HG02884 (cell line): ENCODE results near the gene DENND1A.

Source experiments
- ATAC-seq: cut with Tn5 transposase; IDR thresholded peaks from one replicate; pipeline ENCODE4 v1.9.1; 2021; ENCODE audit warnings: mild to moderate bottlenecking, moderate library complexity; ENCODE audit not compliant: unreplicated experiment

The DENND1A gene

DNA sequence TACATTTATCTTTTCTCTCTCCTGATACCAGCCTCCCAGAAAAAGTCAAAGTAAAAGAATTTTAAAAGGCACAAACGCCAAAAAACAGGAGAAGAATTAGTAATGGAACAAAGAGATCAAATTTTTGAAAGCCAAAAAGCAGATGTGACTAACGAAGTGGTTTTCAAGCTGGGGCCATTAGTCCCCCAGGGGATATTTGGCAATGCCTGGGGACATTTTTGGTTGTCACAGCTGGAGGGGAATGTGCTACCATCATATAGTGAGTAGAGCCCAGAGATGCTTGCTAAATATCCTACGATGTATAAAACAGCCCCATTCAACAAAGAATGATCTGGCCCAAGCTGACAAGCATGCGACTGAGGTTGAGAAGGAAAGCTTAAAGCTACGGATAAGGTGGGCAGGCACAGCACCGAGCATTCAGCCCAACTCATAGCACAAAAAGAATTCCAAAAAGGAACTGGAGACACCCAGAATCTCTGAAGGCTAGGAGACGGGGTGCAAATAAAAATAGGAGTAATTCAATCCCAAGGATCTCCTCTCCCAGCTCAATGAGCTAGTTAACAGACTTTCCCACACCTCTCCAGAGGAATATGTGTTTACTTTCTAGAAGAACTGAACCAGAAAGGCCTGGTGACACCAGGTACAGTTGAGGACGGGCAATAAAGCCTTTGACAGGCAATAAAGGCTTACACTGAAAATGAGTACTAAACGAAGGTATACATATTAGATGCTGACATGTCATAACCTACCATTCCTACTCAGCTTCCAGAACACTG, 269.0 kb downstream of the DENND1A start:
- no peak for ATAC-seq

- no peak for ATAC-seq
Observed at GRCh38 chr9:123659358-123659757, 270.6 kb downstream of the DENND1A start.

DNA sequence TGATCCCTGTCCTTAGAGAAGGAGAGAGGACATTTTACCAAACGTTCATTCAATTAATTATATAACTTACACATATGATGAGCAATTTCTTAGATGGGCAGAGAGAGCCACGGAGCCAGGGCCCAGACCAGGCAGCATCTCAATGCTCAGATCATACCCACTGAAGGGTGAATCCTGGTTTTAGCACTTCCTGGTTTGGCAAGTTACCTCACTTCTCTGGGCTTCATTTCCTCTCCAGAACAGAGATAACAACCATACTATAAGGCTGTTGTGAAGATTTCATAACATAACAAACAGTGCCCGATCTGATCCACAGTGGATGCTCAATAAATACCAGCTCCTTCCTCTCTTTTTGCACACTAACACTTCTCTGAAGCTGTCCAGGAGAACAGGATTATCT, 271.1 kb downstream of the DENND1A start:
- ATAC-seq: no peak

DNA sequence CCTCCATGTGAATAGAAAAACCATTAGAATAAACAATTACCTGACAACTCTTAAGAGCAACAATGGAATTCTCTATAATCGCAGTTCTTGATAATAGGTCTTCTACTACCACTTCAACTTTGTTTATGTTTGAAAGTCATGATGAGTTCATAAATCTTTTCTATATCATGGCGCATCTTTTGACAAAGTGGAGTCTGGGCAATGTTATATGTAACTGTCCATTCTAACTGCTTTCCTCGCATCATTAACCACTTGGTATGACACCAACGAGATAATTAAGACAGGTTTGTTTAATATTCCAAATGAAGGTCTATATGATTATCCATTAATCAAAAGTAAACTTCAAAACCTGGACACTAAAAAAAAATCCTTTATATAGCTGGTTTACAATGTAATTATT, 272.0 kb downstream of the DENND1A start:
- ATAC-seq: no peak

- no peak for ATAC-seq
Observed at GRCh38 chr9:123657099-123657498, 272.8 kb downstream of the DENND1A start.

GRCh38 chr9:123656565-123656964, 273.4 kb downstream of the DENND1A start:
- no peak for ATAC-seq

- ATAC-seq: no peak
Observed at GRCh38 chr9:123655681-123656423, 274.1 kb downstream of the DENND1A start.

GRCh38 chr9:123654994-123655637, 274.8 kb downstream of the DENND1A start:
- no peak for ATAC-seq

- no peak for ATAC-seq
Observed at GRCh38 chr9:123654218-123654993, 275.5 kb downstream of the DENND1A start.

DNA sequence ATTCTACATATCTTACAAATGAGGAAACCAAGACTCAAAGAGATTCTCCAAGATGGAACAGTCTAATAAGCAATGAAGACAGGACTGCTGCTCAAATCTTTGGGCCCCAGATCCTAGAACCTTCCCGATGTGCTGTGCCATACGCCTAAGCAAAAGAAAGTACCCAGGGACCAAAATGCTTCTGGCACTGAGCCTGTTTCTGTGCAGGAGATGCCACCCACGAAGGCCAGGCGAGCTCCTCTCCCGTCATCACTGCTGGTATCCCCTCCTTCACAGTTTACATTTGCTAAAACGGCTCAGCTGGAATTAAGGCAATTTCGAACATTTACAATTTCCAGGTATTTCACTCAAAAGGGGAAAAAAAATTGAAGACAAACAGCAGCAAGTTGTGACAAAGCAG, 277.5 kb downstream of the DENND1A start:
- ATAC-seq: no peak

GRCh38 chr9:123651871-123652270, 278.1 kb downstream of the DENND1A start:
- no peak for ATAC-seq

- ATAC-seq: no peak
Observed at GRCh38 chr9:123651273-123651672, 278.7 kb downstream of the DENND1A start.

DNA sequence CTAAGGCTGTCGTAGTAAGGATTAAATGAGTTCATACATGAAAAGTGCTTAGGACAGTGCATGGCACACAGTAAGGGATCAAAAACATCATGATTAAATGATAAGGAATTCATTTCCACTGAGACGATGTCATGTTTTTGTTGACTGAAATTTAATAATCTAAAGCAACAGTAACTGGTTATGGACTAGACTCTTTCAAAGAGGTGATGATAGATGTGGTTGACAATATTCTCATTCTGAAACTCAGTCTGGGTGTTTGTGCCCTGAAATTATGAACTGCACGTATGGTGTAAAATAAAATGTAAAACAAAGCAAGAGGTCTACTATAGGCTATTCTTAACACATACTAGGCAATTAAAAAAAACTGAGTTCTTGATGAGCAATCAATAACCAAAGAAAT, 280.0 kb downstream of the DENND1A start:
- ATAC-seq: no peak

- no peak for ATAC-seq
Observed at GRCh38 chr9:123647145-123647544, 282.8 kb downstream of the DENND1A start.

DNA sequence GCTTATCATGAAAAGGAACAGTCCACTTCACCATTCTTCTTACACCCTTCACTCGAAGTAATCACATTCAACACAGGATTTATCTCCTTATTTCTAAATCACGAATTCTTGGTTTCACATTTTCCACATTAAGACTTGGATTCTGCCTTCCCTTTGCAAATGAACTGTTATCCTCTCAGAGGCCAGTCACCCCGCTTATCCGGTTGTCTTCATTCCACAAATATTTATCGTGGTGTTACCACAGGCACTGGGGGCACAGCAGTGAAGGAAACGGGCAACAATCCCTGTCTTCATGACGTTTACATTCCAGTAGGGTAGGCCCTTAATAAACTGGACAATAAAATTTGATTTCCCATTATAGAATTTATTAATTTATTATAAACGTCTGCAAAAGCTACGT, 284.2 kb downstream of the DENND1A start:
- ATAC-seq: no peak

DNA sequence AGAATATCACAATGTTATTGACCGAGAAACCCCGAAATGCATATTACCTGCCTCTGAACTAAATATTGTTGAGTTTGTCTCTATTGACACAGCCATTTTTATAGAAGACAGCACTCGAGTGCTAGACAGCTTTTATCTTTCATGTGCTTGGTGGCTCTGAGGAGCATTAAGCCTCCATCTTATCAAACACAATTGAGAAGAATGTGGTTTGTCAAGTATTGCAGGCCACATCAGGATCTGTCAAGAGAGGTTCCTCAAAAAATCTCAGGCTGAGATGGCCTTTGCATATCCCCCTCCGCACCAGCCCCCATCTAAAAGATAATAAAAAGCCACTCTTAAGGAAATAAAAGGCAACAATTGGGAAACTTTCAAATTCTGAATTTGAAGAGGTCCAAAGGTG, 284.8 kb downstream of the DENND1A start:
- no peak for ATAC-seq

DNA sequence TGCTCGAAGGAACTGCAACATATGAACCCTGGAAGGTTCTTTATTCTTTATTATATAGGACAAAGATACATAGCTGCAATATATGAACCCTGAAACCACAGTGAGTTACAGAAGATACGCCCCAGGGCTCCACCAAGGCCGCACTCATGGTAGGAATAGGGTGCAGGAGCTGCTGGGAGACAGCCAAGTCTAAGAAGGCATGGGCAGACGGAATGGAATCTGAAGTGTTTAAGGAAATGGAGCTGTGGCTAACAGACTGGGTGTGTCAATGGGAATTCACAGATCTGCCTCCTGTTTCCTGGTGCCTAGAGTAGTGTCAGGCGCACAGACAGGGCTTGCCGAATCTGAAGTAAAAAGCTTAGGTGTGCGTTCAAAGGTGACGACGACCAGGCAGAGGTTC, 286.4 kb downstream of the DENND1A start:
- ATAC-seq: no peak

- ATAC-seq: no peak
Observed at GRCh38 chr9:123642291-123643278, 287.3 kb downstream of the DENND1A start.

- ATAC-seq: no peak
Observed at GRCh38 chr9:123640792-123641222, 289.1 kb downstream of the DENND1A start.

GRCh38 chr9:123639743-123640142, 290.2 kb downstream of the DENND1A start:
- ATAC-seq: no peak
